Fibroblast of lung (primary cell): ENCODE data around the gene FMN1. TPM values are rescaled to one million over a fixed set of nuclear protein-coding genes. Genes with fewer than 3 reads are reported as not detected.
"Not testable (repeated sequence)": the region's sequence is repeated elsewhere in the genome, so short reads cannot be mapped to it uniquely, and the experiment has no call there.

Experiments
- DNase-seq, 2 donors: peaks; one replicate each; pipeline versions ENCODE4 v3.0.0 to v3.0.0-alpha.2; 2010; ENCODE audit warnings: low read depth in 2 of 2
- H2AFZ ChIP-seq: 2 replicates; pipeline ENCODE4 v1.5.1; 2012; ENCODE audit warnings: low read length, control low read depth, inconsistent platforms
- H3K27ac ChIP-seq: 2 replicates; pipeline ENCODE4 v1.5.1; 2011; ENCODE audit warnings: low read length, control low read depth; ENCODE audit not compliant: insufficient read depth
- H3K27me3 ChIP-seq: 2 replicates; pipeline ENCODE4 v1.5.1; 2011; ENCODE audit warnings: mild to moderate bottlenecking, low read length; ENCODE audit not compliant: control insufficient read depth, insufficient read depth
- H3K36me3 ChIP-seq: 2 replicates; pipeline ENCODE4 v1.5.1; 2011; ENCODE audit warnings: low read length; ENCODE audit not compliant: control insufficient read depth, insufficient read depth
- H3K4me1 ChIP-seq: 2 replicates; pipeline ENCODE4 v1.5.1; 2011; ENCODE audit warnings: low read length; ENCODE audit not compliant: control insufficient read depth, insufficient read depth; ENCODE audit errors: extremely low read depth
- H3K4me2 ChIP-seq: 2 replicates; pipeline ENCODE4 v1.5.1; 2011; ENCODE audit warnings: low read length, control low read depth; ENCODE audit not compliant: insufficient read depth; ENCODE audit errors: extremely low read depth
- H3K4me3 ChIP-seq, 4 experiments: fragments of 200-600 bp in 1 of 4; sonication (generic) in 1 of 4; replicated peaks in 1 of 4; 2 replicates each; pipeline ENCODE4 v1.5.1; 2011 to 2016; ENCODE audit warnings: low read length in 4 of 4, low read depth in 3 of 4, mild to moderate bottlenecking in 3 of 4, control low read depth in 2 of 4, inconsistent platforms in 1 of 4, mixed read lengths in 1 of 4; ENCODE audit not compliant: insufficient read depth in 1 of 4; ENCODE audit errors: control extremely low read depth in 1 of 4
- H3K79me2 ChIP-seq: 2 replicates; pipeline ENCODE4 v1.5.1; 2012; ENCODE audit warnings: mild to moderate bottlenecking, low read length, inconsistent platforms; ENCODE audit not compliant: control insufficient read depth, insufficient read depth
- H3K9ac ChIP-seq: 2 replicates; pipeline ENCODE4 v1.5.1; 2011; ENCODE audit warnings: mild to moderate bottlenecking, low read length, control low read depth; ENCODE audit not compliant: insufficient read depth
- H3K9me3 ChIP-seq: 2 replicates; pipeline ENCODE4 v1.5.1; 2012; ENCODE audit warnings: low read depth, low read length; ENCODE audit not compliant: control insufficient read depth, insufficient read depth
- H4K20me1 ChIP-seq: 2 replicates; pipeline ENCODE4 v1.5.1; 2011; ENCODE audit warnings: low read length; ENCODE audit not compliant: control insufficient read depth, insufficient read depth; ENCODE audit errors: extremely low read depth
- EZH2 ChIP-seq: IDR thresholded peaks from 2 replicates; pipeline ENCODE4 v1.5.1; 2012; ENCODE audit warnings: low read length, control low read depth, mild to moderate bottlenecking; ENCODE audit errors: missing control alignments
- polyA plus RNA-seq, 2 donors: library from polyadenylated mRNA; depleted of rRNA in 1 of 2; stranded (reverse) in 1 of 2; unstranded in 1 of 2; fragments of >200 nt; gene quantifications; 2 replicates each; pipeline ENCODE4 v1.2.1, GENCODE V29; 2011 to 2012; ENCODE audit warnings: missing spikeins in 1 of 2
- total RNA-seq: library from RNA; depleted of rRNA; stranded (reverse); fragments of >200 nt; gene quantifications from 2 replicates; pipeline ENCODE4 v1.2.1, GENCODE V29; 2014
- TF ChIP-seq, protein P1 (sequence below), 2 donors: IDR thresholded peaks in 1 of 2; conservative IDR thresholded peaks in 1 of 2; 1 replicate in 1 of 2; 2 replicates in 1 of 2; pipeline ENCODE4 v1.5.1; 2011 to 2012; ENCODE audit warnings: low read length in 2 of 2, control low read depth in 1 of 2, inconsistent platforms in 1 of 2, low read depth in 1 of 2, mild to moderate bottlenecking in 1 of 2

Gene FMN1
- total and polyA plus RNA-seq, 2 donors (not counting 1 experiment from before 2014, with no cell fraction given): 7.5 to 43.8 TPM

DNA sequence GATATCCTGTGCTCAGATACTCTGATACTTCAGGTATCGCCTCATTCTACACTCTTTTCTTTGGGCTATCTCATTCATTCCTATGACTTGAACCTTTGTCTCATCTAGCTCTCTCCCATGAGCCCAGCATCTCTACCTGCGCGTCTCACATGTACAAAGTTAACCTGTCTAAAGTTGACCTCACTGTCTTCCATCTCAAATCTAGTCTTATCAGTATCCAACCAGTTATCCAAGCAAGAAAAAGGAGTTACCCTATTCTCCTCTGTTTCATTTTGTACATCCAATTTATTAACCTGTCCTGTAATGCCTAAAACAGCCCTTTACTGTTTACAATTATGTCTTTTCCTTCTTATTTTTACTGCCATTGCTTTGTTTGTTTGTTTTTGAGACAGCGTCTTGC, 342.5 kb downstream of the FMN1 start:
- H3K9me3 ChIP-seq: no peaks in the 10 kb centered on the region
- H3K4me2 ChIP-seq: no peak overlapping the region
- H3K27me3 ChIP-seq: no peaks in the 10 kb centered on the region
- peaks cover 1% of the 10 kb centered on the region for H3K36me3 ChIP-seq
- H4K20me1 ChIP-seq: no peaks in the 10 kb centered on the region
- H3K4me3 ChIP-seq: no peak overlapping the region
- H3K9ac ChIP-seq: no peak overlapping the region
- no peak for DNase-seq
- H3K79me2 ChIP-seq: peaks cover 2% of the 10 kb centered on the region
- peaks cover 35% of the 10 kb centered on the region for H3K4me1 ChIP-seq
- peak overlapping the region; percentile 94 for H3K27ac ChIP-seq
- TF ChIP-seq, protein P1, sequence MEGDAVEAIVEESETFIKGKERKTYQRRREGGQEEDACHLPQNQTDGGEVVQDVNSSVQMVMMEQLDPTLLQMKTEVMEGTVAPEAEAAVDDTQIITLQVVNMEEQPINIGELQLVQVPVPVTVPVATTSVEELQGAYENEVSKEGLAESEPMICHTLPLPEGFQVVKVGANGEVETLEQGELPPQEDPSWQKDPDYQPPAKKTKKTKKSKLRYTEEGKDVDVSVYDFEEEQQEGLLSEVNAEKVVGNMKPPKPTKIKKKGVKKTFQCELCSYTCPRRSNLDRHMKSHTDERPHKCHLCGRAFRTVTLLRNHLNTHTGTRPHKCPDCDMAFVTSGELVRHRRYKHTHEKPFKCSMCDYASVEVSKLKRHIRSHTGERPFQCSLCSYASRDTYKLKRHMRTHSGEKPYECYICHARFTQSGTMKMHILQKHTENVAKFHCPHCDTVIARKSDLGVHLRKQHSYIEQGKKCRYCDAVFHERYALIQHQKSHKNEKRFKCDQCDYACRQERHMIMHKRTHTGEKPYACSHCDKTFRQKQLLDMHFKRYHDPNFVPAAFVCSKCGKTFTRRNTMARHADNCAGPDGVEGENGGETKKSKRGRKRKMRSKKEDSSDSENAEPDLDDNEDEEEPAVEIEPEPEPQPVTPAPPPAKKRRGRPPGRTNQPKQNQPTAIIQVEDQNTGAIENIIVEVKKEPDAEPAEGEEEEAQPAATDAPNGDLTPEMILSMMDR (conservative IDR thresholded peaks at IDR 0.05 in 1 of 2, IDR thresholded peaks at IDR 0.05 in 1 of 2; ENCODE audit: low read depth in 1 of 2, low read length in 2 of 2): no peak
- no peak for TF ChIP-seq EZH2
- H2AFZ ChIP-seq: no peak overlapping the region

DNA sequence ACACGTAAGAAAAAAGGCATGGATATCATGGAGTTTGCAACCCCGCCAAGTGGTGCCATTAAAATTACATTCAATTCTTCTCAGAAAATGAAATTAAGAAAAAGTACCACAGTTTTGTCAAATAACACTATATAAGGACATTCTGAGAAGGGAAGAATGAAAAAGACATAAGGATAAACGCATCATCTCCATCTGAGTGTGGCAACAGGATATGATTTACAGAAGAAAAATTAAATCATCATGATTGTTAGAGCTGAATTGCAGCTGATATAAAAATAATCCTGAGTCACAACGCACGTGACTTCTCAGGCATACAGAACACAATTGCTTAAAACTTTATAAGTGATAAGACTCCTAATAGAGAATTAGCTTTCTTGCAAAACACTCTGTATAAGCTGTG, 342.9 kb downstream of the FMN1 start:
- Histone ChIP-seq H2AFZ (no peak overlapping the region), H3K9ac (no peak overlapping the region), H3K4me3 (no peak overlapping the region), H3K27me3 (no peaks in the 10 kb centered on the region), H3K27ac (peak overlapping the region; percentile 94), H3K4me1 (peaks cover 30% of the 10 kb centered on the region), H3K79me2 (peaks cover 2% of the 10 kb centered on the region), H3K9me3 (no peaks in the 10 kb centered on the region), H3K36me3 (no peaks in the 10 kb centered on the region), H4K20me1 (no peaks in the 10 kb centered on the region), H3K4me2 (no peak overlapping the region)
- DNase-seq: peak; percentile 87 to 96
- TF ChIP-seq, protein P1 (conservative IDR thresholded peaks at IDR 0.05 in 1 of 2, IDR thresholded peaks at IDR 0.05 in 1 of 2; ENCODE audit: low read depth in 1 of 2, low read length in 2 of 2): no peak
- TF ChIP-seq EZH2: no peak

DNA sequence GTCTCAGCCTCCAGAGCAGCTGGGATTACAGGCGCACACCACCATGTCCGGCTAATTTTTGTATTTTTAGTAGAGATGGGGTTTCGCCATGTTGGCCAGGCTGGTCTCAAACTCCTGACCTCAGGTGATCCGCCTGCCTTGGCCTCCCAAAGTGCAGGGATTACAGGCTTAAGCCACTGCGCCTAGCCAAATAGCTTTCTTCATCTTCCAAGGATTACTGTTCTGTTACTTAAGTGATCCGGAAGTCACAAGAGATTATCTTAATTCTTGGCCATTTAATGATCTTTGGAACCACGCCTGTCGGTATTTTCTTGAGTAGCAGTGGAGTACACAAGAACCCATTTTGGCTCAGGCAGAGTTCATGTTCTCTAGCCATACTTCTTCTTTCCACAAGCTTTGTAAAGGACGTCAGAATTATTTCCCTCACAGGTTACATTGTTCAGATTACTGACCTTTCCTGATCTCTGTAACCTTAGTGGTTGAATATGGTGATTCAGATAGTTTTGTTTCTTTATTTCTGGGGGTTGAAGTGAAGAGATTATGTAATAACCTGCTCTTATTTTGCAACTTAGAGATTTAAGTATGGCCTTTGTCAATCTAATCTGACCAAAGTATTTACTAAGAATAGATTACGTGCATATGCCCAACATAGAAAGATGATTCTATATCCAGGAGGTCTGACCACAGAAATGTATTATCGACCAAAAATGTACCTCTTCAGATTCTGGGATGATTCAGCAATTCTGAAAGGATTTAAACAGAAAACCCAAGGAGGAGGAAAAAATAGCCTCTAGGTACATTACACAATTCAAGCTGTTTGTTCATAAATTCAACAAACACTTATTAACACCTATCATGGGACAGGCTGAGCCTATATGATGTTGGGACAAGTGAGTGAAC, 344.5 kb downstream of the FMN1 start:
- TF ChIP-seq, protein P1 (conservative IDR thresholded peaks at IDR 0.05 in 1 of 2, IDR thresholded peaks at IDR 0.05 in 1 of 2; ENCODE audit: low read depth in 1 of 2, low read length in 2 of 2): no peak
- no peak for TF ChIP-seq EZH2
- H3K4me2 ChIP-seq: no peak overlapping the region
- no peaks in the 10 kb centered on the region for H3K9me3 ChIP-seq
- H3K9ac ChIP-seq: no peak overlapping the region
- H3K4me3 ChIP-seq: no peak overlapping the region
- no peaks in the 10 kb centered on the region for H4K20me1 ChIP-seq
- H3K36me3 ChIP-seq: no peaks in the 10 kb centered on the region
- no peaks in the 10 kb centered on the region for H3K27me3 ChIP-seq
- H3K27ac ChIP-seq: peak overlapping the region; percentile 94
- peaks cover 2% of the 10 kb centered on the region for H3K79me2 ChIP-seq
- peak; percentile 84 to 99 for DNase-seq
- H3K4me1 ChIP-seq: peaks cover 21% of the 10 kb centered on the region
- H2AFZ ChIP-seq: no peak overlapping the region

DNA sequence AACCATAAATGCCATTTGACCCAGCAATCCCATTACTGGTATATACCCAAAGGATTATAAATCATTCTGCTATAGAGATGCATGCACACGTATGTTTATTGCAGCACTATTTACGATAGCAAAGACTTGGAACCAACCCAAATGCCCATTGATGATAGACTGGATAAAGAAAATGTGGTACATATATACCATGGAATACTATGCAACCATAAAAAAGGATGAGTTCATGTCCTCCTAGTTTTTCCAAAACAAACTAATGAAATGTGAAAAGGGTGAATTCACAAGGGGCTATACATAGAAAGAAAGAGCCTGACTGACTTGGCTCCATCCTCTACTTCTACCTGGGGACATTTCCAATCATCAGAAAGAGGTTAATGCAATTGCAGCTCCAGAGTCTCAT, 347.8 kb downstream of the FMN1 start:
- H3K27me3 ChIP-seq, H4K20me1 ChIP-seq, H2AFZ ChIP-seq, H3K27ac ChIP-seq, H3K4me2 ChIP-seq, H3K4me3 ChIP-seq, H3K79me2 ChIP-seq, H3K9ac ChIP-seq, H3K9me3 ChIP-seq, DNase-seq, H3K36me3 ChIP-seq: not testable (repeated sequence)
- H3K4me1 ChIP-seq: peaks cover 14% of the 10 kb centered on the region
